DND-41 (cell line): ENCODE measurements around the gene CPNE4.

ENCODE experiments used
- CTCF ChIP-seq: IDR thresholded peaks from 2 replicates; pipeline ENCODE4 v1.5.1; 2012; ENCODE audit warnings: borderline replicate concordance, low read length, moderate library complexity, mild to moderate bottlenecking; ENCODE audit not compliant: poor library complexity, severe bottlenecking; ENCODE audit errors: extremely low read depth
- EZH2 ChIP-seq: IDR thresholded peaks from 3 replicates; pipeline ENCODE4 v1.6.1; 2012; ENCODE audit warnings: borderline replicate concordance, low read depth, mild to moderate bottlenecking, moderate library complexity, low read length, inconsistent platforms; ENCODE audit not compliant: severe bottlenecking

GRCh38 chr3:131898346-131898745 is 136.5 kb downstream of the CPNE4 start:
- TF ChIP-seq CTCF (no peak), EZH2 (no peak)
